OCI-LY3 (cell line): Measurements from ENCODE around the gene FAM53B.

ENCODE experiments used
- CTCF ChIP-seq: fragments of 200-600, 300-600 bp; sonication (generic); IDR thresholded peaks from 2 replicates; pipeline ENCODE4 v1.5.1; 2014; ENCODE audit warnings: antibody characterized with exemption, low read length, low read depth
- EZH2phosphoT487 ChIP-seq: fragments of 200-600 bp; shearing (Covaris generic); IDR thresholded peaks from 2 replicates; pipeline ENCODE4 v1.6.1; 2018; ENCODE audit warnings: antibody characterized with exemption, mixed run types, low read depth

GRCh38 chr10:124666494-124666893 lies 77.7 kb downstream of the FAM53B start:
- TF ChIP-seq EZH2phosphoT487 (no peak), CTCF (no peak)
